Endothelial cell of umbilical vein (primary cell): Measurements from ENCODE around the gene SLC17A9. TPM values are rescaled to one million over a fixed set of nuclear protein-coding genes. Genes with fewer than 3 reads are reported as not detected.
A peak's percentile ranks its signal among the peaks of the same experiment; 100 is the strongest.

Experiments used
- BruUV-seq: library from RNA; stranded (reverse); fragments of 400-500 nt; replicated peaks from 2 replicates; lab custom pipeline; 2021; lab: Mats Ljungman, UMichigan
- CTCF ChIA-PET: fragments of 300-600, 350-600 bp; sonication (Branson Sonifier 250); formaldehyde crosslinking; loops from one replicate; lab custom pipeline; 2021; ENCODE audit warnings: antibody characterized with exemption, inconsistent platforms; lab: Charles Lee
- POLR2A ChIA-PET: fragments of 300-600, 350-600 bp; sonication (Branson Sonifier 250); formaldehyde crosslinking; loops from one replicate; lab custom pipeline; 2021; ENCODE audit warnings: antibody characterized with exemption, inconsistent platforms; lab: Charles Lee
- DNase-seq: peaks from one replicate; pipeline ENCODE4 v3.0.0-alpha.2; 2011; ENCODE audit warnings: low read depth, low spot score
- FAIRE-seq: peaks from 2 replicates; lab custom pipeline; 2011; peaks lifted over from hg19 to GRCh38; lab: Jason Lieb, UNC
- H2AFZ ChIP-seq: 2 replicates; pipeline ENCODE4 v1.6.0; 2012; ENCODE audit warnings: low read depth, low read length, control low read depth, inconsistent platforms
- H3K27ac ChIP-seq: 2 replicates; pipeline ENCODE4 v1.5.1; 2011; ENCODE audit warnings: low read depth, mild to moderate bottlenecking, control low read depth, low read length, moderate library complexity; ENCODE audit not compliant: insufficient read depth
- H3K27me3 ChIP-seq, 2 experiments: 2 replicates each; pipeline versions ENCODE4 v1.6.0 to v1.6.1; 2011; ENCODE audit warnings: low read length in 2 of 2, mixed read lengths in 1 of 2; ENCODE audit not compliant: control insufficient read depth in 2 of 2, insufficient read depth in 2 of 2
- H3K36me3 ChIP-seq, 2 experiments: 2 replicates in 1 of 2; 3 replicates in 1 of 2; pipeline ENCODE4 v1.5.1; 2011; ENCODE audit warnings: low read length in 2 of 2, mild to moderate bottlenecking in 1 of 2, moderate library complexity in 1 of 2; ENCODE audit not compliant: control insufficient read depth in 2 of 2, insufficient read depth in 2 of 2; ENCODE audit errors: extremely low read depth in 1 of 2
- H3K4me1 ChIP-seq: 3 replicates; pipeline ENCODE4 v1.5.1; 2011; ENCODE audit warnings: mild to moderate bottlenecking, low read length; ENCODE audit not compliant: control insufficient read depth, insufficient read depth; ENCODE audit errors: extremely low read depth
- H3K4me2 ChIP-seq: 2 replicates; pipeline ENCODE4 v1.6.1; 2011; ENCODE audit warnings: low read length, control low read depth, mixed read lengths; ENCODE audit not compliant: insufficient read depth
- H3K4me3 ChIP-seq, 3 experiments: fragments of 200-600 bp in 1 of 3; sonication (generic), shearing (Covaris generic) in 1 of 3; replicated peaks in 1 of 3; 2 replicates each; pipeline ENCODE4 v1.5.1; 2011 to 2016; ENCODE audit warnings: control low read depth in 3 of 3, low read length in 3 of 3, mild to moderate bottlenecking in 2 of 3, inconsistent platforms in 1 of 3, low read depth in 1 of 3, moderate library complexity in 1 of 3; ENCODE audit not compliant: insufficient read depth in 1 of 3
- H3K79me2 ChIP-seq: 2 replicates; pipeline ENCODE4 v1.6.0; 2012; ENCODE audit warnings: low read length, inconsistent platforms; ENCODE audit not compliant: control insufficient read depth, insufficient read depth
- H3K9ac ChIP-seq: replicated peaks from 2 replicates; pipeline ENCODE3; 2011; ENCODE audit warnings: low read length, control low read depth; ENCODE audit not compliant: insufficient read depth; ENCODE audit errors: extremely low read depth
- H3K9me1 ChIP-seq: replicated peaks from 3 replicates; pipeline ENCODE4 v1.6.0; 2011; ENCODE audit warnings: mild to moderate bottlenecking, low read length; ENCODE audit not compliant: control insufficient read depth, insufficient read depth; ENCODE audit errors: extremely low read depth
- H3K9me3 ChIP-seq: replicated peaks from 2 replicates; pipeline ENCODE4 v1.5.1; 2012; ENCODE audit warnings: low read length, inconsistent platforms; ENCODE audit not compliant: control insufficient read depth, insufficient read depth
- H4K20me1 ChIP-seq: replicated peaks from 2 replicates; pipeline ENCODE3; 2011; ENCODE audit warnings: mild to moderate bottlenecking, low read length; ENCODE audit not compliant: control insufficient read depth, insufficient read depth; ENCODE audit errors: extremely low read depth
- EZH2 ChIP-seq: IDR thresholded peaks from 2 replicates; pipeline ENCODE4 v1.6.1; 2012; ENCODE audit warnings: borderline replicate concordance, low read depth, mild to moderate bottlenecking, moderate library complexity, low read length, inconsistent platforms; ENCODE audit not compliant: severe bottlenecking
- GATA2 ChIP-seq: IDR thresholded peaks from 2 replicates; pipeline ENCODE4 v1.7.0; 2011; ENCODE audit warnings: low read depth, mild to moderate bottlenecking, moderate library complexity, mixed read lengths, low read length; ENCODE audit not compliant: insufficient read length, insufficient read depth
- JUN ChIP-seq: IDR thresholded peaks from 2 replicates; pipeline ENCODE4 v1.6.1; 2011; ENCODE audit warnings: borderline replicate concordance, low read depth; ENCODE audit not compliant: insufficient read length, insufficient read depth
- dilution Hi-C: fragments of 300-500 bp; cut with MboI; formaldehyde crosslinking; loops from one replicate; pipeline ENCODE4 v1.15.0; 2019; ENCODE audit warnings: low sequenced_read_pairs; ENCODE audit not compliant: extremely low pct_ligation_motif_present
- intact Hi-C: fragments of 100-400 bp; cut with micrococcal nuclease; formaldehyde crosslinking; loops from one replicate; pipeline ENCODE4 v1.10.0; 2022
- polyA plus RNA-seq, 4 experiments: library from polyadenylated mRNA; depleted of rRNA in 3 of 4; stranded (reverse) in 3 of 4; unstranded in 1 of 4; fragments of >200 nt; gene quantifications; 2 replicates each; pipeline versions ENCODE4 v1.2.1 to v1.2.3, GENCODE V29; 2011 to 2012; ENCODE audit warnings: missing spikeins in 1 of 4
- total RNA-seq: library from RNA; stranded (reverse); gene quantifications from 2 replicates; pipeline ENCODE4 v1.2.3, GENCODE V29; 2021

The SLC17A9 gene
- total and polyA plus RNA-seq, 2 donors (not counting 3 experiments of a cell fraction or from before 2014, with no cell fraction given): 38.2 to 44.5 TPM

- Histone ChIP-seq H3K4me3 (no peak within 1 kb of the TSS), H3K79me2 (no peaks in the 10 kb centered on the region), H3K27me3 (peaks cover 62 to 85% of the 10 kb centered on the region in 2 experiments), H3K9me1 (no peaks in the 10 kb centered on the region), H3K9ac (no peak within 1 kb of the TSS), H3K27ac (no peak within 1 kb of the TSS), H3K4me1 (no peaks in the 10 kb centered on the region), H4K20me1 (no peaks in the 10 kb centered on the region), H2AFZ (no peak within 1 kb of the TSS), H3K4me2 (no peak within 1 kb of the TSS), H3K36me3 (no peaks in the 10 kb centered on the region), H3K9me3 (no peaks in the 10 kb centered on the region)
- DNase-seq (no peak), FAIRE-seq (no peak)
- ChIA-PET CTCF (interaction anchor here (0.7 to 1.2 kb wide), 2 partner anchors 13 to 217 kb away, joined by 3 read pairs; no protein-coding TSS in a partner anchor), POLR2A (interaction anchor here (1.0 kb wide), 1 partner anchor 34 kb away, joined by 3 read pairs; no protein-coding TSS in a partner anchor)
- no TSS peak for BruUV-seq
- TF ChIP-seq EZH2 (peak; percentile 70), GATA2 (no peak)
- intact Hi-C loops: no loop called here
- dilution Hi-C loops: no loop called here
Observed at GRCh38 chr20:63006540-63007359, 54.2 kb downstream of the SLC17A9 start, which contains the start of gene BHLHE23. Gene BHLHE23 (minus strand): TSS chr20:63006964. CDS start chr20:63006774, 190 bp downstream.

- Histone ChIP-seq H3K4me3 (no peak overlapping the region), H3K36me3 (no peaks in the 10 kb centered on the region), H3K27ac (no peak overlapping the region), H3K27me3 (peaks cover 61 to 80% of the 10 kb centered on the region in 2 experiments), H3K4me1 (no peaks in the 10 kb centered on the region), H3K9me3 (no peaks in the 10 kb centered on the region), H3K9me1 (no peaks in the 10 kb centered on the region), H2AFZ (no peak overlapping the region), H3K9ac (no peak overlapping the region), H3K79me2 (no peaks in the 10 kb centered on the region), H4K20me1 (no peaks in the 10 kb centered on the region), H3K4me2 (no peak overlapping the region)
- ChIA-PET POLR2A (no interaction called here), CTCF (no interaction called here)
- DNase-seq (no peak), FAIRE-seq (no peak)
- intact Hi-C loops: no loop called here
- no TSS peak for BruUV-seq
- dilution Hi-C loops: no loop called here
- TF ChIP-seq JUN (no peak), EZH2 (peak; percentile 61)
Observed at GRCh38 chr20:63007360-63007645, 54.8 kb downstream of the SLC17A9 start.
